ENCODE results near the gene POLR3F. TPM values are rescaled to one million over a fixed set of nuclear protein-coding genes. Genes with fewer than 3 reads are reported as not detected.

The POLR3F gene
- total and polyA plus RNA-seq, 9 of the 15 experiments (the other 6 are each of a cell fraction or from before 2014, with no cell fraction given), result 7.0 to 15.0 (median 9.6) TPM

GRCh38 chr20:18507218-18508191, 40.3 kb downstream of the POLR3F start, which contains the start of gene SEC23B (continued):
- peak in 1 of 2 experiments; percentile 38; a peak in 1 of 4 replicates for TF ChIP-seq ZNF639 (CRISPR knock-in tag; conservative IDR thresholded peaks at IDR 0.05 in 1 of 2, IDR thresholded peaks at IDR 0.05 in 1 of 2)
- no peak for TF ChIP-seq ZNF512 (tag; IDR thresholded peaks at IDR 0.05)

GRCh38 chr20:18511571-18511970, 44.4 kb downstream of the POLR3F start:
- in situ Hi-C loops (cut with MboI), result no loop called here
- BruUV-seq (replicated peaks), result no TSS peak

More at GRCh38 chr20:18511571-18511970, 44.4 kb downstream of the POLR3F start:
- H3K4me2 ChIP-seq (ENCODE audit: insufficient read depth, low read length), result no peak overlapping the region
- H3K27me3 ChIP-seq (ENCODE audit: control insufficient read depth in 2 of 2, insufficient read depth in 2 of 2, low read length in 2 of 2), result no peaks in the 10 kb centered on the region
- POLR2A ChIA-PET, result no interaction called here
- H3K36me3 ChIP-seq (ENCODE audit: control insufficient read depth, insufficient read depth, low read length), result peaks cover 45% of the 10 kb centered on the region
- H3K9ac ChIP-seq (ENCODE audit: insufficient read depth in 1 of 2, low read depth in 2 of 2, low read length in 2 of 2), result no peak overlapping the region
- H3K79me2 ChIP-seq (ENCODE audit: control insufficient read depth, insufficient read depth, low read length), result peaks cover 17% of the 10 kb centered on the region
- no peak overlapping the region for H3K27ac ChIP-seq (ENCODE audit: extremely low read depth, low read depth, low read length)
- no peaks in the 10 kb centered on the region for H4K20me1 ChIP-seq (replicated peaks; ENCODE audit: control insufficient read depth, insufficient read depth, low read length)
- H2AFZ ChIP-seq (ENCODE audit: low read depth, low read length), result no peak overlapping the region
- intact Hi-C loops (cut with micrococcal nuclease), result no loop called here
- ATAC-seq (no peak), FAIRE-seq (no peak), DNase-seq (ENCODE audit: extremely low read depth in 1 of 4, low spot score in 3 of 4) (no peak)
- H3K9me3 ChIP-seq (replicated peaks; ENCODE audit: control insufficient read depth, insufficient read depth, low read depth, low read length), result no peaks in the 10 kb centered on the region
- WGBS (ENCODE audit: insufficient coverage, low coverage, missing lambda C conversion rate), result 100% methylated on average over 1 of the region's 1 CpG
- TF ChIP-seq CTCF (IDR thresholded peaks at IDR 0.05 in 2 of 3, conservative IDR thresholded peaks at IDR 0.05 in 1 of 3; ENCODE audit: insufficient read depth in 2 of 3, low read depth in 1 of 3, low read length in 3 of 3) (no peak), SAFB (IDR thresholded peaks at IDR 0.05; ENCODE audit: borderline replicate concordance, low read depth, low read length) (no peak), KHSRP (IDR thresholded peaks at IDR 0.05) (no peak), SPI1 (IDR thresholded peaks at IDR 0.05; ENCODE audit: borderline replicate concordance, low read depth, low read length) (peak; percentile 45; the same call in 1 of the 2 replicates), NCOA4 (IDR thresholded peaks at IDR 0.05; ENCODE audit: partially characterized antibody) (no peak), TARDBP (IDR thresholded peaks at IDR 0.05) (no peak), PKNOX1 (IDR thresholded peaks at IDR 0.05) (no peak)
- peaks cover 0 to 6% of the 10 kb centered on the region in 2 experiments; a peak in 2 of 5 replicates for H3K4me1 ChIP-seq (replicated peaks in 1 of 2; ENCODE audit: control insufficient read depth in 2 of 2, insufficient read depth in 2 of 2, low read length in 2 of 2)
- no peak overlapping the region for H3K4me3 ChIP-seq
- CTCF ChIA-PET (ENCODE audit: low intra/inter-chr PET ratio), result no interaction called here
- H3K9me1 ChIP-seq (ENCODE audit: control insufficient read depth, insufficient read depth, low read length), result no peaks in the 10 kb centered on the region
